ACHN (cell line): ENCODE results near the gene HIGD2A.

ENCODE experiments used
- DNase-seq: peaks from one replicate; pipeline ENCODE4 v3.0.0-alpha.2; 2015
- in situ Hi-C: cut with HindIII; loops from 2 replicates; pipeline ENCODE4 v1.10.0; 2017; ENCODE audit warnings: low sequenced_read_pairs, low pct_ligation_motif_present, low pct_unique_long_range_greater_than_20kb

HIGD2A gene

DNA sequence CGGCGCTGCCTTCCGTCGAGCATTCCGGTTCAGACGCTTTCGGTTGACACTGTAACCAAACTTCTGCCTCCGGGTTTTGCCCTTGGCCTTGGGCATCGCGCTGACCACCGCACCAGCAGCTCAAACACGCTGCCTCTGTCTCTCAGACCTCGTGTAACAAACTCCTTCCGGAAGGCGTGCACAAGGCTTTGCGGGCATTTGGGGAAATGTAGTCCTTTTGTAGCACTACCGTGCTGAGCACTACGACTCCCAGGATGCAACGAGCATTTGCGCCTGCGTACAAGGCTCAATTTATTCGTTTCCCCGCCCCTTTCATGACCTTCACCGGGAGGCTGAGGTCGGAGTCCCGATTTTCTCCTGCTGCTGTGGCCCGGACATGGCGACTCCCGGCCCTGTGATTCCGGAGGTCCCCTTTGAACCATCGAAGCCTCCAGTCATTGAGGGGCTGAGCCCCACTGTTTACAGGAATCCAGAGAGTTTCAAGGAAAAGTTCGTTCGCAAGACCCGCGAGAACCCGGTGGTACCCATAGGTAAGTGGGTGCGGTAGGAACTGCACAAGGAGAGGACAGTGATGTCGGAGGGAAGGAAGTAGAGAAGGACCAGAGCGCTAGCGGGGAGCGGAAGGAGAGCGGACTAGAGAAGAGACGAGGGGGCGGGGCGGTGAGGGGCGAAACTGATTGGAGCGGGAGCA is at the start of gene HIGD2A, which contains the start of gene NOP16:
TSS of gene HIGD2A (plus strand) at position 308 of the 691 bp plus-strand sequence. CDS start at position 377, 69 bp downstream.
TSS of gene NOP16 (minus strand) at position 155 of the 691 bp plus-strand sequence. CDS start at position 96, 59 bp downstream.
- peak; percentile 98 for DNase-seq
- in situ Hi-C loops, result no loop called here

DNA sequence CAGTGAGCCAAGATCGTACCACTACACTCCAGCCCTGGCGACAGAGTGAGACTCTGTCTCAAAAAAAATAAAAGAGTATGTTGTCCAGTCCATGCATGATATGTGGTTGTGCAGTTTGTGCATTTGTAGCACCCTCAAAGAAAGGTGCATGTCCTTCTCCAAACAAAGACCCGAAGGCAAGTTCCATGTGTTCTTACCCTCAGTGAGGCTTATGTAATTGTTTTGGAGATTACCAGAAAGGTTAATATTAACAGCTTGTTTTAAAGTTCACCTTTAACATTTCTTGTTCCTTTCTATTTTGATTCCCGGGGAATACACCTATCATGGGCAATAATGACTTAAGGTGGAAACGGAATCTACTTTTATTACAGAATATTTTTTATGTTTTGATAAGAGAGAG is 49.2 kb upstream of the HIGD2A start:
- in situ Hi-C loops, result no loop called here
- DNase-seq, result no peak

DNA sequence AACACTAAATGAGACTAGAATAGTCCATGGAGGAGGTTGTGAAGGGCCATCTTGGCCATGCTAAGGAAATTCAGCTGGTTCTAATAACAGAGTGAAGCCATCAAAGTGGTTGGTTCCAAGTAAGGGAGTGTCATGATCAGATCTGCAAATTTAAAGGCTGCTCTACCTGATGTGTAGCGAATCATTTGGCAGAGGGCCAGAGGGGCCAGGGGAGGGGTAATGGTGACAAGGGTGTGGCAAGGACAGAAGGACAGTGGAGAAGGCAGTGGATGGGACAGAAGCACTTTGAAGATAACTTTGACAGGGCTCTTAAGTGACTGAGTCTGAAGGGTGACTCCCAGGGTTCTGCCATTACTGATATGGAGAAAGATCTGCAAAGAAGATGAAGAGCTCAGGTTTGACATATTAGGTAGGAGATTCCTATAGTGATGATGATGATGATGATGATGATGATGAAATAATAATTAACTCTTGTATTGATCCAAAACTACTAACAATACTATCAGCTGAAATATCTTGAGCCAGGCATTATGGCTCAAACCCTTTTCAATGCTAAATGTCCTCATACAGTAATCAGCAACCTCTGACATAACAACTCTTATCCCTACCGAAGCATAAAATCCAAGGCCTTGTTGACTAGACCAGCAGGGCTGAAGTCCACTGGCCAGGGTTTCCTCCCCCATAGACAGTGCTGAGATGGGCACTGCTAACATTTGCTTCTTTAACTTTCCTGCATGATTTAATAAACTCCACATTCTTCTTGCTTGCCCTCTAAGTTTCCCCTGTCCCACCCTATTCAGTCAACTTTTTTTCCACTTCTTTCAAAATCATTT is 47.0 kb upstream of the HIGD2A start:
- DNase-seq, result no peak
- in situ Hi-C loops, result no loop called here

- no peak for DNase-seq
- in situ Hi-C loops, result no loop called here
Observed at GRCh38 chr5:176342158-176342483, 46.4 kb upstream of the HIGD2A start.

DNA sequence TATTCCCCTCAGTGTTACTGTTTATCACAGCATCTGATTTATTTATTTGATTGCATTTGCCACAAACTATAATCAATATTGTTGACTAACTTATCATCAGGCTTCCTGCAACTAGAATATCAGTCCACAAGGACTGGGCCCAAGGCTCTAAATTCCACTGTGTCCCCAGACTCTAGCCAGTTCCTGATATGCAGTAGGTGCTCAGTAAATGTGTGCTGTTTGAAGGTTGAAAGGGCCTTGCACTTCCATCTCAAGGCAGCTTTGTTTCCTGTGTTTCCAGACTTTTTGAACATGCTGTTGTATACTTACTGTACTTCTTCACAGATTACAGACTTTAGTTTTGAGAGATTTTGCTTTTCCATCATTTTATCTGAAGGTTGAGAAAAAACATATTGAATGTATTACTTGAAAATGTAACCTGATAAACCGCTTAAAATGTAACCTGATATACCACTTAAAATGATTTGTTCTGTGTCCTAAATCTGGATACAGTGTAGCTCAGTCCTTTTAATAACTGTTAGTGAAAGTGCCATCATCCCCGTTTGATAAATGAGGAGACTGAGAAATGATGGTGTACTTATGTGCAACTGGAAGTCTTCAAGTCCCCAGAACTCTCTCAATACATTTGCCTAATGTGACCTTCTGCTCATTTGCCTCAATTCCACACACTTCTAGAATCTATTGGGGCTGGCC is 45.6 kb upstream of the HIGD2A start:
- DNase-seq, result no peak
- in situ Hi-C loops, result no loop called here

GRCh38 chr5:176350416-176350815 is 38.1 kb upstream of the HIGD2A start:
- no peak for DNase-seq
- in situ Hi-C loops, result no loop called here

- in situ Hi-C loops, result no loop called here
- DNase-seq, result no peak
Observed at GRCh38 chr5:176352116-176352878, 36.3 kb upstream of the HIGD2A start.

DNA sequence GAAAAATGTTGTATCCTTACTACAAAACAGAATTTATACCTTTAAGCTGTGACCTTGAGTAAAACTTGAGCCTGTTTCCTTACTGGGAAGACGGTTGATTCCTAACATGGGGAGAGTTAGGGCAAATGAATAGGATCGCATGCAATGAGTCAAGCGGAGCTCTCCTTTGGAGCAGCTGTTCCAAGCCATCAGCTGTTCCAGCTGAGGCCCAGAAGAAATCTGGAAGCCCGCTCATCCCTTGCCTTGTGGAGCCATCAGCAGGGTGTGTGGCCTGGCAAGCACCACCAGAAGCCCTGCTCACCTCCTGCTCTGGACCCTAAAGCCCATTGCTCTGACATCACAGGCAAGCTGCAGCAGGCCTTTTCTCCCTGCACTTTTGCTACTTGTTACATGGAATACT is 35.0 kb upstream of the HIGD2A start:
- DNase-seq, result no peak
- in situ Hi-C loops, result no loop called here

DNA sequence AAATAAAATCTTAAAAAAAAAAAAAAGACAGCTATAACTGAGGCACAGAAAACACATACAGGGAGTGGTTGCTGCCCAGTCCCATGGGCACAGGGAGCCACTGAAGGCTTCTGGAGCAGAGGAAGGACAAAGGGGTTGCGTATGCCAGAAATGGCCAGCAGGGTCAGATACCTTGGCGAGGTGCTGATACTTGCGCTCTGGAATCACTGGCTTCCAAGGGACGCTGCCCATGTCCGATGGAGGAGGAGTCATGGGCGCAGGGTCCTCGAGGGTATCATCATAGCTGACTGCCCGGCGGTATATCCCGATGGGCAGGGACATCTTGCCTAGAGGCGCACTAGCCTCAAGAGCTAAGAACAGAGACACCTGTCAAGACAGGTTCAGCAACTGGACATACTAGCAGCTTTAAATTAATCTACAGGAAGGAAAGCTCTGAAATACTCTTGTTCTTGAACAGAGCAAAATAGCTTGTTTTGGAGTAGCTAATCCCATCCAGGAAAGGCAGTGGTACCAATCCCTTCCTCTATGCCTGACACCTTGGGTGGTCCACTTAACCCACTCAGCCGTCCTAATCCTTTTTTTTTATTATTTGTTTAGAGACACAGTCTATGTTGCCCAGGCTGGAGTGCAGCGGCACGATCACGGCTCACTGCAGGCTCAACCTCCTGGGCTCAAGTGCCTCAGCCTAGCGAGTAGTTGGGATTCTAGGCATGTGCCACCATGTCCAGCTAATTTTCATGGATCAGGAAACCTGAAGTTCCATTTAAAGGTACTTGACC is 33.0 kb upstream of the HIGD2A start:
- in situ Hi-C loops, result no loop called here
- DNase-seq, result no peak

DNA sequence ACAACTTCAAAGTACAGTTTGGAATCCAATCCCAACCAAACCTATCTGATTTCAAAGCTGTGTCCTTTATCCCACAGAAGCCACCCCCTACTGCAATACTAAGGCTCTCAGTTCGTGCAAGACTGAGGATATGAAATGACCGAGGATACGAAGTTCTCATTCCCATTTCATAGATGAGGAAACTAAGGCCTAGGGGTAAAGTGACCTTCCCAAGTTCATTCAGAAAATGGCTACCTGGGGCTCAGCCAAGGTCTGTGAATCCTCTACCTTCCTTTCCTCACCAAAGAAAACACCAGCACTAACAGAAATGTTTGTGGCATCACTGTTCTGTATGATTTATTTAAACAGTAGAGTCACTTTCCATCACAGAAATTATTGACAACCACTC is 32.4 kb upstream of the HIGD2A start:
- DNase-seq, result no peak
- in situ Hi-C loops, result no loop called here

DNA sequence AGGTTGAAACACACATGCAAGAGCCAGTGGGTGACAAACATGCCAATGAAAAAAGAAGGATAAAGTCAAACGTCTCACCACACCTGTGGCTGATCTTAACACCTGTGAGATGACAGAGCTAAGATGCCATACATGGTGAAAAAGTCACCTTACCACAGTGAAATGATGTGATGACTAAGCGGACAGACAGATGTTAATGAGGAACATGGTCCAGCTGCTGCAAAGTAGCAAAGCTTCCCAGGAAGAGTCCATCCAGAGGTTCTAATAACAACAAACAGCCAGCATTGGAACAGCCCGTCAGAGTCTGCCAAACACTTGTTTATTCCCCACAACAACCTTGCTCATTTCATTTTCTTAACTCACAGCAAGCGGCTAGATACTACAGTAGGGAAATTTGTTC is 28.9 kb upstream of the HIGD2A start:
- no peak for DNase-seq
- in situ Hi-C loops, result no loop called here

DNA sequence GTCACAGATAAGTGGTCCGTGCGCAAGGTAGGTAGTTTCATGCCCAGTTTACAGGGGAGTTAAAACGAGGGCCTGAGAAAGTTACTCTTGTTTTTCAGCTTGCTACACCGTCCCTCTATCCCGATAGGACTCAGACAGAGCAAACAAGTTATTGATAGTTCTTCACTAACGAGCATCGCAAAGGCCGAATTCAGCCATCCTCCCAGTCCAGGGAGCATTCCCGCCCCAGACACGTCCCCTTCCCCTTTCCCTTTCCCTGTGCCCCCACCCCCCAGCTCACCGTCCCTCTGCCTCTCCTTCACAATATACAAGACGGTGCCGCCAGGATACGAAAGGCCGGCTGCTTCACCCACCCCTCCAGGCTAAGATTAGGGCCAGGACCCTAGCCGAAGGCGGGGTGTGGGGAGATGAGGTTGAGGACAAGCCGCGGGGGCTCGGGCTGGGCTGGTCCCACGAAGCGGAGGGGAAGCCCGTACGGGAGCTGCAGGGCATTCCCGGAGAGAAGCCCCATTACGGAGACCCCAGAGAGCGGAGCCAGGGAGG is 27.6 kb upstream of the HIGD2A start:
- DNase-seq, result peak; percentile 6
- in situ Hi-C loops, result no loop called here

DNA sequence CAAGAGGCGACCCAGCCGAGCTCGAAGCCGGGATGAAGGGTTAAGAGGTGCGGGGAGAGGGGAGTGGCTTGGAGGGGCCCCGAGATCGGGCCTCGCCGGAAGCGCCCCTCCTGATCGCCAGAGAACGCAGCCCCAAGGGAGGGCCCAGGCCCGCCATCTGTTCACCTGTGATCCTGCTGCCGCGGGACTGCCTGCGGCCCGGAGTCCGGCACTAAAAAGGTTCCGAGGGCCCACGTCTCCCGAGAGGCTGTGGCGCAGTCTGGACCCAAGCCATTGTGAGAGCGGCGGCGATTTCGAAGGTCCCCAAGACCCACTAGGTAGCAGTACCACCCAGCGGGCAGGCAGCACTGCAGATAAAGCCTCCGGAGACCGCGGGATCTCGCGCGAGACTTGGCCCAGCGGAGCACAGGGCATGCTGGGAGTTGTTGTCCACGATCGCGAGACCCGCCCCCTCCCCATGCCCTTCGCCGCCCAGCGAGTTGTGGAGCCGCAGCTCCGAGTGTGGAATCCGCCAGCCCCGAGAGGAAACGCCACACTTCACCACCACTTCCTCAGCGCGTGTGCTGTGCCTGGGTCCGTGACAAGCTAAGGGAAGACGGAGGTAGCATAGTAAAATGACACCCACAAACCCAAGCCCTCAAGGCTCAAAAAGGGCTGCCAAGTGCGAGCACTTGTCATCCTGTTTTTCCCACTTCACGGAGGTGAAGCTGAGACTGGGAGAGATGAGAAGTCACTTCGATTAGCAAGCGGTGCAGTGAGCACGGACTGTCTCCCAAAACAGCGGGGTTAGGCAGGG is 26.9 kb upstream of the HIGD2A start, which contains the start of gene KIAA1191:
TSS of gene KIAA1191 (minus strand) at position 328 of the 796 bp plus-strand sequence. CDS start 2,256 bp downstream, outside the sequence.
- in situ Hi-C loops, result no loop called here
- DNase-seq, result peak; percentile 88

GRCh38 chr5:176362233-176362490 is 26.4 kb upstream of the HIGD2A start:
- in situ Hi-C loops, result no loop called here
- DNase-seq, result no peak

GRCh38 chr5:176364765-176365350 is 23.7 kb upstream of the HIGD2A start:
- DNase-seq, result no peak
- in situ Hi-C loops, result no loop called here

- DNase-seq, result peak; percentile 12
- in situ Hi-C loops, result no loop called here
Observed at GRCh38 chr5:176365351-176366231, 23.0 kb upstream of the HIGD2A start, which contains the start of gene ARL10. Gene ARL10, plus strand, starts transcription at chr5:176365487. Its CDS starts 77 bp downstream, at chr5:176365564.
